DOHH2 (cell line): ENCODE results near the gene NOTCH1.

Experiments used
- H3F3A ChIP-seq: fragments of 200-600 bp; sonication (generic), shearing (Covaris generic); 2 replicates; pipeline ENCODE4 v1.6.0; 2016; ENCODE audit warnings: antibody characterized with exemption, mild to moderate bottlenecking; ENCODE audit not compliant: control insufficient read depth, insufficient read depth
- H3K27ac ChIP-seq: fragments of 200-600 bp; sonication (generic); 2 replicates; pipeline ENCODE4 v1.5.1; 2014; ENCODE audit warnings: low read depth, mild to moderate bottlenecking, low read length, moderate library complexity
- H3K27me3 ChIP-seq: fragments of 200-600 bp; sonication (generic); 2 replicates; pipeline ENCODE4 v1.6.1; 2014; ENCODE audit warnings: mild to moderate bottlenecking, low read length, mixed read lengths; ENCODE audit not compliant: control insufficient read depth
- H3K36me3 ChIP-seq: fragments of 200-600 bp; sonication (generic); 2 replicates; pipeline ENCODE4 v1.6.1; 2014; ENCODE audit warnings: mild to moderate bottlenecking, low read length, moderate library complexity, mixed read lengths; ENCODE audit not compliant: control insufficient read depth
- H3K4me1 ChIP-seq: fragments of 200-600 bp; sonication (generic); 2 replicates; pipeline ENCODE4 v1.6.1; 2014; ENCODE audit warnings: mild to moderate bottlenecking, low read length, mixed read lengths; ENCODE audit not compliant: control insufficient read depth
- H3K4me2 ChIP-seq: fragments of 200-600 bp; sonication (generic); 2 replicates; pipeline ENCODE4 v1.6.0; 2014; ENCODE audit warnings: mild to moderate bottlenecking, low read length, moderate library complexity
- H3K4me3 ChIP-seq: fragments of 200-600 bp; sonication (generic); 2 replicates; pipeline ENCODE4 v1.5.1; 2014; ENCODE audit warnings: mild to moderate bottlenecking, low read length, mixed read lengths
- H3K79me2 ChIP-seq: fragments of 200-600 bp; sonication (generic); 2 replicates; pipeline ENCODE4 v1.6.1; 2014; ENCODE audit warnings: mild to moderate bottlenecking, low read length, mixed read lengths; ENCODE audit not compliant: control insufficient read depth
- H3K9me2 ChIP-seq: fragments of 200-600 bp; sonication (generic); replicated peaks from 2 replicates; pipeline ENCODE4 v1.6.1; 2014; ENCODE audit warnings: mild to moderate bottlenecking, low read length, mixed read lengths; ENCODE audit not compliant: control insufficient read depth
- H3K9me3 ChIP-seq: fragments of 200-600 bp; sonication (generic); 2 replicates; pipeline ENCODE4 v1.6.1; 2014; ENCODE audit warnings: antibody characterized with exemption, low read length, mixed read lengths; ENCODE audit not compliant: control insufficient read depth, insufficient read depth
- H4K20me1 ChIP-seq: fragments of 200-600 bp; sonication (generic); 2 replicates; pipeline ENCODE4 v1.6.0; 2014; ENCODE audit warnings: low read depth, mild to moderate bottlenecking, antibody characterized with exemption, low read length, moderate library complexity; ENCODE audit not compliant: control insufficient read depth, insufficient read depth
- CTCF ChIP-seq: fragments of 200-600 bp; sonication (generic); IDR thresholded peaks from one replicate; pipeline ENCODE4 v1.5.1; 2014; ENCODE audit warnings: antibody characterized with exemption, mild to moderate bottlenecking, low read depth, low read length; ENCODE audit not compliant: poor library complexity, severe bottlenecking
- EZH2phosphoT487 ChIP-seq: fragments of 200-600 bp; sonication (generic); IDR thresholded peaks from 2 replicates; pipeline ENCODE4 v1.6.1; 2017; ENCODE audit warnings: borderline replicate concordance, mild to moderate bottlenecking, antibody characterized with exemption, low read length, moderate library complexity, mixed read lengths

NOTCH1 gene

GRCh38 chr9:136457326-136457725 lies 88.5 kb downstream of the NOTCH1 start:
- Histone ChIP-seq H3K27me3 (no peaks in the 10 kb centered on the region), H3K79me2 (no peaks in the 10 kb centered on the region), H3K27ac (no peak overlapping the region), H3K9me3 (no peaks in the 10 kb centered on the region), H3F3A (no peaks in the 10 kb centered on the region), H4K20me1 (no peaks in the 10 kb centered on the region; the same call in 1 of the 2 replicates), H3K4me2 (no peak overlapping the region), H3K9me2 (no peaks in the 10 kb centered on the region), H3K36me3 (peaks cover 75% of the 10 kb centered on the region), H3K4me1 (no peaks in the 10 kb centered on the region), H3K4me3 (no peak overlapping the region)
- TF ChIP-seq EZH2phosphoT487 (no peak), CTCF (no peak)

- no peak for TF ChIP-seq CTCF
- H3K4me1 ChIP-seq: no peaks in the 10 kb centered on the region
- H3K79me2 ChIP-seq: no peaks in the 10 kb centered on the region
- no peaks in the 10 kb centered on the region for H3K9me3 ChIP-seq
- no peak overlapping the region for H3K4me2 ChIP-seq
- no peaks in the 10 kb centered on the region for H3K9me2 ChIP-seq
- no peaks in the 10 kb centered on the region for H3K27me3 ChIP-seq
- H3K36me3 ChIP-seq: peaks cover 74% of the 10 kb centered on the region
- no peak overlapping the region for H3K4me3 ChIP-seq
- H3F3A ChIP-seq: no peaks in the 10 kb centered on the region
- H4K20me1 ChIP-seq: no peaks in the 10 kb centered on the region; the same call in 1 of the 2 replicates
- no peak overlapping the region for H3K27ac ChIP-seq
Measured at GRCh38 chr9:136456258-136456657, 89.6 kb downstream of the NOTCH1 start.

GRCh38 chr9:136455043-136456002 lies 90.5 kb downstream of the NOTCH1 start:
- TF ChIP-seq CTCF (no peak), EZH2phosphoT487 (no peak)
- no peaks in the 10 kb centered on the region for H4K20me1 ChIP-seq
- no peaks in the 10 kb centered on the region for H3K9me3 ChIP-seq
- no peak overlapping the region for H3K4me3 ChIP-seq
- H3K36me3 ChIP-seq: peaks cover 76% of the 10 kb centered on the region
- H3K27ac ChIP-seq: no peak overlapping the region
- no peaks in the 10 kb centered on the region for H3K27me3 ChIP-seq
- H3K4me1 ChIP-seq: no peaks in the 10 kb centered on the region
- no peaks in the 10 kb centered on the region for H3K9me2 ChIP-seq
- no peak overlapping the region for H3K4me2 ChIP-seq
- no peaks in the 10 kb centered on the region for H3F3A ChIP-seq
- no peaks in the 10 kb centered on the region for H3K79me2 ChIP-seq
